Hepatocyte (in vitro differentiated cells): ENCODE measurements around the gene SLC43A2. TPM values are rescaled to one million over a fixed set of nuclear protein-coding genes. Genes with fewer than 3 reads are reported as not detected.

Source experiments
- DNase-seq: peaks from one replicate; pipeline ENCODE4 v3.0.0-alpha.2; 2016; ENCODE audit warnings: low spot score
- H2AFZ ChIP-seq: fragments of 200-600 bp; sonication (generic); 2 replicates; pipeline ENCODE4 v1.6.0; 2016; ENCODE audit warnings: antibody characterized with exemption, mild to moderate bottlenecking
- H3K27ac ChIP-seq: fragments of 200-600 bp; sonication (generic); 2 replicates; pipeline ENCODE4 v1.5.1; 2016; ENCODE audit warnings: mild to moderate bottlenecking
- H3K27me3 ChIP-seq: fragments of 200-600 bp; sonication (generic); 2 replicates; pipeline ENCODE4 v1.6.1; 2016
- H3K36me3 ChIP-seq: fragments of 200-600 bp; sonication (generic); replicated peaks from 2 replicates; pipeline ENCODE4 v1.5.1; 2016; ENCODE audit warnings: low read depth; ENCODE audit not compliant: insufficient read depth
- H3K4me1 ChIP-seq: fragments of 200-600 bp; sonication (generic); 2 replicates; pipeline ENCODE4 v1.5.1; 2016; ENCODE audit warnings: mild to moderate bottlenecking, moderate library complexity; ENCODE audit not compliant: insufficient read depth
- H3K4me2 ChIP-seq: fragments of 200-600 bp; sonication (generic); 2 replicates; pipeline ENCODE4 v1.6.0; 2016
- H3K4me3 ChIP-seq: fragments of 200-600 bp; sonication (generic); 2 replicates; pipeline ENCODE4 v1.5.1; 2016; ENCODE audit warnings: mild to moderate bottlenecking
- H3K79me2 ChIP-seq: fragments of 200-600 bp; sonication (generic); 2 replicates; pipeline ENCODE4 v1.6.0; 2017; ENCODE audit warnings: mild to moderate bottlenecking
- H3K9me2 ChIP-seq: fragments of 200-600 bp; sonication (generic); replicated peaks from 2 replicates; pipeline ENCODE4 v1.6.0; 2017; ENCODE audit warnings: mild to moderate bottlenecking; ENCODE audit not compliant: insufficient read depth
- H3K9me3 ChIP-seq: fragments of 200-600 bp; sonication (generic); 2 replicates; pipeline ENCODE4 v1.5.1; 2016; ENCODE audit warnings: low read depth, mild to moderate bottlenecking
- H4K20me1 ChIP-seq: fragments of 200-600 bp; sonication (generic); 2 replicates; pipeline ENCODE4 v1.6.0; 2016; ENCODE audit warnings: mild to moderate bottlenecking; ENCODE audit not compliant: insufficient read depth, poor library complexity, severe bottlenecking
- CTCF ChIP-seq: fragments of 200-600 bp; sonication (generic); IDR thresholded peaks from 2 replicates; pipeline ENCODE4 v1.5.1; 2016; ENCODE audit warnings: antibody characterized with exemption, mild to moderate bottlenecking; ENCODE audit not compliant: poor library complexity
- EZH2 ChIP-seq: fragments of 200-600 bp; sonication (generic); IDR thresholded peaks from 2 replicates; pipeline ENCODE4 v1.6.1; 2016; ENCODE audit warnings: antibody characterized with exemption, mild to moderate bottlenecking, borderline replicate concordance
- EZH2phosphoT487 ChIP-seq: fragments of 200-600 bp; sonication (generic); IDR thresholded peaks from one replicate; pipeline ENCODE4 v1.6.1; 2018; ENCODE audit warnings: antibody characterized with exemption, mild to moderate bottlenecking, low read depth, moderate library complexity; ENCODE audit not compliant: unreplicated experiment, severe bottlenecking
- WGBS: methylation state at CpG from one replicate; pipeline ENCODE4 v1.1.6; 2016; ENCODE audit warnings: low lambda C conversion rate; ENCODE audit errors: missing lambda C conversion rate; 5-methylcytosine and 5-hydroxymethylcytosine counted together
- polyA plus RNA-seq: library from polyadenylated mRNA; unstranded; fragments of >200 nt; fragmentation: Nextera tagmentation; extraction: Ambion mirVana; gene quantifications from 2 replicates; pipeline ENCODE4 v1.2.1, GENCODE V29; 2016
- total RNA-seq: library from RNA; depleted of rRNA; stranded (reverse); fragments of >200 nt; gene quantifications from 2 replicates; pipeline ENCODE4 v1.2.3, GENCODE V29; 2014

The SLC43A2 gene
- total and polyA plus RNA-seq, 2 experiments from 2014 or later: 6.0 to 10.2 TPM

- 94% methylated on average over 13 of the region's 13 CpGs for WGBS
- Histone ChIP-seq H3K79me2 (no peaks in the 10 kb centered on the region), H3K4me1 (peaks cover 9% of the 10 kb centered on the region), H3K9me2 (no peaks in the 10 kb centered on the region), H2AFZ (no peak overlapping the region), H3K27me3 (no peaks in the 10 kb centered on the region), H3K27ac (no peak overlapping the region), H3K9me3 (no peaks in the 10 kb centered on the region), H3K4me2 (no peak overlapping the region), H3K36me3 (no peaks in the 10 kb centered on the region), H4K20me1 (no peaks in the 10 kb centered on the region), H3K4me3 (no peak overlapping the region)
- peak; percentile 3 for DNase-seq
- TF ChIP-seq EZH2phosphoT487: no peak
- TF ChIP-seq EZH2: no peak
- TF ChIP-seq CTCF: no peak
Observed at GRCh38 chr17:1578029-1578428, 50.6 kb downstream of the SLC43A2 start.

GRCh38 chr17:1577583-1578013 lies 51.0 kb downstream of the SLC43A2 start:
- Histone ChIP-seq H3K4me2 (no peak overlapping the region), H3K27ac (peak overlapping the region; percentile 63), H3K4me1 (peaks cover 9% of the 10 kb centered on the region), H3K9me3 (no peaks in the 10 kb centered on the region), H3K4me3 (no peak overlapping the region), H3K9me2 (no peaks in the 10 kb centered on the region), H3K27me3 (no peaks in the 10 kb centered on the region), H2AFZ (no peak overlapping the region), H3K79me2 (no peaks in the 10 kb centered on the region), H3K36me3 (no peaks in the 10 kb centered on the region), H4K20me1 (no peaks in the 10 kb centered on the region)
- TF ChIP-seq CTCF: no peak
- no peak for TF ChIP-seq EZH2
- peak; percentile 3 for DNase-seq
- WGBS: 94% methylated on average over 6 of the region's 6 CpGs

- H3K4me1 ChIP-seq: peaks cover 9% of the 10 kb centered on the region
- no peaks in the 10 kb centered on the region for H3K9me3 ChIP-seq
- H4K20me1 ChIP-seq: no peaks in the 10 kb centered on the region
- H3K79me2 ChIP-seq: no peaks in the 10 kb centered on the region
- no peaks in the 10 kb centered on the region for H3K36me3 ChIP-seq
- no peak overlapping the region for H3K4me2 ChIP-seq
- no peaks in the 10 kb centered on the region for H3K9me2 ChIP-seq
- H3K4me3 ChIP-seq: no peak overlapping the region
- H3K27ac ChIP-seq: peak overlapping the region; percentile 63
- no peaks in the 10 kb centered on the region for H3K27me3 ChIP-seq
- 58% methylated on average over 11 of the region's 12 CpGs for WGBS
- DNase-seq: peak; percentile 74
- no peak for TF ChIP-seq EZH2phosphoT487
- no peak overlapping the region for H2AFZ ChIP-seq
Observed at GRCh38 chr17:1577182-1577581, 51.5 kb downstream of the SLC43A2 start.

- 93% methylated on average over 15 of the region's 15 CpGs for WGBS
- no peak overlapping the region for H3K4me3 ChIP-seq
- peak; percentile 3 for DNase-seq
- H3K4me1 ChIP-seq: peaks cover 9% of the 10 kb centered on the region
- no peaks in the 10 kb centered on the region for H3K36me3 ChIP-seq
- no peaks in the 10 kb centered on the region for H3K27me3 ChIP-seq
- no peak overlapping the region for H3K4me2 ChIP-seq
- no peak overlapping the region for H2AFZ ChIP-seq
- no peaks in the 10 kb centered on the region for H3K9me3 ChIP-seq
- H3K9me2 ChIP-seq: no peaks in the 10 kb centered on the region
- TF ChIP-seq EZH2phosphoT487 (no peak), EZH2 (no peak), CTCF (no peak)
- no peaks in the 10 kb centered on the region for H3K79me2 ChIP-seq
- H4K20me1 ChIP-seq: no peaks in the 10 kb centered on the region
- H3K27ac ChIP-seq: no peak overlapping the region
Observed at GRCh38 chr17:1576500-1576899, 52.1 kb downstream of the SLC43A2 start.
